Measurements from ENCODE around the gene SCLY. TPM values are rescaled to one million over a fixed set of nuclear protein-coding genes. Genes with fewer than 3 reads are reported as not detected.

The SCLY gene
- total and polyA plus RNA-seq, 2 experiments from 2014 or later: 12.7 to 21.1 TPM

DNA sequence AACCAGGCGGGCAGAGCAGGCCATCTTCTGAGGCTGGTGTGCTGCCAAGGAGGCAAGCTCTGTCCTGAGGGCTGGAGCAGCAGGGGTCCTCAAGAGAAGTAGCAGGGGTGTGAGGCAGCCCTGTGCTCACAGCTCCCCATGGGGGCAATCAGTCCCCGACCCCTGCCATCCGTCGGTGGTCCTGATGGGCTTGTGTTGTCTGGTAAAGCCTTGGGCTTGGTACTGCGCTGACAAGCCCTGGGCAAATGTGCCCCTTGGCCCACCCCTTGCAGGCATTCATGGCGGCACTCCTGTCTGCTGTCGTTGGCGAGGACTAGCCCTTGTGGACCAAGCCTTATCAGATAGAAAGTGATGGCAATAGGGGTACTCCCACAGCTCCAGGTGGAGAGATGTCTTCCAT lies 22.6 kb upstream of the SCLY start:
- Histone ChIP-seq H3K9me2 (replicated peaks; ENCODE audit: insufficient read depth) (no peaks in the 10 kb centered on the region), H4K20me1 (ENCODE audit: insufficient read depth, poor library complexity, severe bottlenecking) (no peaks in the 10 kb centered on the region), H3K27me3 (no peaks in the 10 kb centered on the region), H3K9me3 (ENCODE audit: low read depth) (no peaks in the 10 kb centered on the region), H3K79me2 (no peaks in the 10 kb centered on the region), H2AFZ (no peak overlapping the region), H3K4me1 (ENCODE audit: insufficient read depth) (no peaks in the 10 kb centered on the region), H3K36me3 (replicated peaks; ENCODE audit: insufficient read depth, low read depth) (no peaks in the 10 kb centered on the region), H3K4me2 (no peak overlapping the region), H3K27ac (no peak overlapping the region), H3K4me3 (no peak overlapping the region)
- 100% methylated on average over 8 of the region's 8 CpGs for WGBS (ENCODE audit: low lambda C conversion rate, missing lambda C conversion rate)
- DNase-seq (ENCODE audit: low spot score): no peak
- TF ChIP-seq EZH2phosphoT487 (IDR thresholded peaks at IDR 0.05; ENCODE audit: low read depth, severe bottlenecking, unreplicated experiment): no peak
- TF ChIP-seq EZH2 (IDR thresholded peaks at IDR 0.05; ENCODE audit: borderline replicate concordance): no peak
- TF ChIP-seq, protein P1, sequence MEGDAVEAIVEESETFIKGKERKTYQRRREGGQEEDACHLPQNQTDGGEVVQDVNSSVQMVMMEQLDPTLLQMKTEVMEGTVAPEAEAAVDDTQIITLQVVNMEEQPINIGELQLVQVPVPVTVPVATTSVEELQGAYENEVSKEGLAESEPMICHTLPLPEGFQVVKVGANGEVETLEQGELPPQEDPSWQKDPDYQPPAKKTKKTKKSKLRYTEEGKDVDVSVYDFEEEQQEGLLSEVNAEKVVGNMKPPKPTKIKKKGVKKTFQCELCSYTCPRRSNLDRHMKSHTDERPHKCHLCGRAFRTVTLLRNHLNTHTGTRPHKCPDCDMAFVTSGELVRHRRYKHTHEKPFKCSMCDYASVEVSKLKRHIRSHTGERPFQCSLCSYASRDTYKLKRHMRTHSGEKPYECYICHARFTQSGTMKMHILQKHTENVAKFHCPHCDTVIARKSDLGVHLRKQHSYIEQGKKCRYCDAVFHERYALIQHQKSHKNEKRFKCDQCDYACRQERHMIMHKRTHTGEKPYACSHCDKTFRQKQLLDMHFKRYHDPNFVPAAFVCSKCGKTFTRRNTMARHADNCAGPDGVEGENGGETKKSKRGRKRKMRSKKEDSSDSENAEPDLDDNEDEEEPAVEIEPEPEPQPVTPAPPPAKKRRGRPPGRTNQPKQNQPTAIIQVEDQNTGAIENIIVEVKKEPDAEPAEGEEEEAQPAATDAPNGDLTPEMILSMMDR (IDR thresholded peaks at IDR 0.05; ENCODE audit: poor library complexity): no peak

DNA sequence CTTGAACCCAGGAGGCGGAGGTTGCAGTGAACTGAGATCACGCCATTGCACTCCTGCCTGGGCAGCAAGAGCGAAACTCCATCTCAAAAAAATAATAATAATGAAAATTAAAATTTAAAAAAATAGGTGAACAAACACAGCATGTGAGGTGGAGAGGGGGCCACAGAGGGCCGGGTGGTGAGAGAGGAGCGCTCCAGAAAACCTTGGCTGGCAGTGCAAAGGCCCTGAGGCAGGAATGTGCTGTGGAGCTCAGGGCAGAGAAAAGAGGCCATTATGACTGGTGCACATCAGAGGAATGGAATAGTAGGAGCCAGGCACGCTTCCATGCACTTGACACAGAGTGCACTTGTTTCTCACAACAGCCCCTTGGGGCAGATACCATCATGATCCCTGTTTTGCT lies 21.6 kb upstream of the SCLY start:
- 84% methylated on average over 6 of the region's 6 CpGs for WGBS (ENCODE audit: low lambda C conversion rate, missing lambda C conversion rate)
- Histone ChIP-seq H2AFZ (no peak overlapping the region), H3K9me3 (ENCODE audit: low read depth) (no peaks in the 10 kb centered on the region), H3K79me2 (no peaks in the 10 kb centered on the region), H3K27ac (no peak overlapping the region), H3K4me1 (ENCODE audit: insufficient read depth) (no peaks in the 10 kb centered on the region), H3K4me3 (no peak overlapping the region), H3K9me2 (replicated peaks; ENCODE audit: insufficient read depth) (no peaks in the 10 kb centered on the region), H3K36me3 (replicated peaks; ENCODE audit: insufficient read depth, low read depth) (no peaks in the 10 kb centered on the region), H4K20me1 (ENCODE audit: insufficient read depth, poor library complexity, severe bottlenecking) (no peaks in the 10 kb centered on the region), H3K27me3 (no peaks in the 10 kb centered on the region), H3K4me2 (no peak overlapping the region)
- TF ChIP-seq EZH2phosphoT487 (IDR thresholded peaks at IDR 0.05; ENCODE audit: low read depth, severe bottlenecking, unreplicated experiment): no peak
- TF ChIP-seq, protein P1 (IDR thresholded peaks at IDR 0.05; ENCODE audit: poor library complexity): no peak
- TF ChIP-seq EZH2 (IDR thresholded peaks at IDR 0.05; ENCODE audit: borderline replicate concordance): no peak
- no peak for DNase-seq (ENCODE audit: low spot score)

DNA sequence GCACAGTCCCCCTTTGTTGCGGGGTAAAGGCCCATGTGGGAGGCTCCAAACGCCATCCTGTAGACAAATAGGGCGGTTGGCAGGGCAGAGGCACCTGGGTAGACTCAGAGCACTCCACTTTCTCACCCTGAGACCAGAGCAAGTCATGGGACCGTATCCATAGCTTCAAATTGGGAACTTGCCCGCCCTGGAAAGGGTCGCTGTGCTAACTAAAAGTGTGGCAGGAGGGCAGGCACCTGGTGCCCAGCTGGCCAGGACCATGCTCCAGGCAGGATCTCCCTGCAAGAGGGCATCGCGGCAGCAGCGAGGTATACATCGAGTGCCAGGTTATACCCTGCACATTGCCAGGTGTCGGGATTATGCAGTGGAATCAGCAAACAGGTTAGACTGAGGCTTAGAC lies 20.8 kb upstream of the SCLY start:
- DNase-seq (ENCODE audit: low spot score): no peak
- TF ChIP-seq, protein P1 (IDR thresholded peaks at IDR 0.05; ENCODE audit: poor library complexity): no peak
- no peak for TF ChIP-seq EZH2 (IDR thresholded peaks at IDR 0.05; ENCODE audit: borderline replicate concordance)
- TF ChIP-seq EZH2phosphoT487 (IDR thresholded peaks at IDR 0.05; ENCODE audit: low read depth, severe bottlenecking, unreplicated experiment): no peak
- WGBS (ENCODE audit: low lambda C conversion rate, missing lambda C conversion rate): 92% methylated on average over 11 of the region's 11 CpGs
- Histone ChIP-seq H3K9me3 (ENCODE audit: low read depth) (no peaks in the 10 kb centered on the region), H3K27ac (no peak overlapping the region), H4K20me1 (ENCODE audit: insufficient read depth, poor library complexity, severe bottlenecking) (no peaks in the 10 kb centered on the region), H3K9me2 (replicated peaks; ENCODE audit: insufficient read depth) (no peaks in the 10 kb centered on the region), H3K4me2 (no peak overlapping the region), H3K4me3 (no peak overlapping the region), H3K36me3 (replicated peaks; ENCODE audit: insufficient read depth, low read depth) (no peaks in the 10 kb centered on the region), H3K4me1 (ENCODE audit: insufficient read depth) (no peaks in the 10 kb centered on the region), H2AFZ (no peak overlapping the region), H3K79me2 (no peaks in the 10 kb centered on the region), H3K27me3 (no peaks in the 10 kb centered on the region)

GRCh38 chr2:238040918-238041317 lies 19.9 kb upstream of the SCLY start:
- Histone ChIP-seq H3K9me2 (replicated peaks; ENCODE audit: insufficient read depth) (no peaks in the 10 kb centered on the region), H3K27me3 (no peaks in the 10 kb centered on the region), H3K9me3 (ENCODE audit: low read depth) (no peaks in the 10 kb centered on the region), H3K4me3 (no peak overlapping the region), H3K79me2 (no peaks in the 10 kb centered on the region), H3K36me3 (replicated peaks; ENCODE audit: insufficient read depth, low read depth) (no peaks in the 10 kb centered on the region), H2AFZ (no peak overlapping the region), H3K27ac (no peak overlapping the region), H3K4me2 (no peak overlapping the region), H4K20me1 (ENCODE audit: insufficient read depth, poor library complexity, severe bottlenecking) (no peaks in the 10 kb centered on the region), H3K4me1 (ENCODE audit: insufficient read depth) (no peaks in the 10 kb centered on the region)
- no peak for DNase-seq (ENCODE audit: low spot score)
- TF ChIP-seq EZH2 (IDR thresholded peaks at IDR 0.05; ENCODE audit: borderline replicate concordance) (no peak), EZH2phosphoT487 (IDR thresholded peaks at IDR 0.05; ENCODE audit: low read depth, severe bottlenecking, unreplicated experiment) (no peak)
- TF ChIP-seq, protein P1 (IDR thresholded peaks at IDR 0.05; ENCODE audit: poor library complexity): no peak
- WGBS (ENCODE audit: low lambda C conversion rate, missing lambda C conversion rate): over 99% methylated on average over 9 of the region's 9 CpGs

Data from hepatocyte (in vitro differentiated cells).